HCT116 (cell line): Measurements from ENCODE around the gene IQCH. TPM values are rescaled to one million over a fixed set of nuclear protein-coding genes. Genes with fewer than 3 reads are reported as not detected.

Source experiments
- ATAC-seq: fragments of 200-7000 bp; cut with Tn5 transposase; 2 replicates; pipeline ENCODE4 v1.9.1; 2020; ENCODE audit warnings: mild to moderate bottlenecking, moderate library complexity
- BruUV-seq: library from RNA; stranded (reverse); fragments of 400-500 nt; replicated peaks from 2 replicates; lab custom pipeline; 2021; lab: Mats Ljungman, UMichigan
- CTCF ChIA-PET: fragments of 300-600 bp; sonication (Branson Sonifier 250); formaldehyde crosslinking; loops from one replicate; lab custom pipeline; 2021; ENCODE audit warnings: antibody characterized with exemption; lab: Charles Lee
- POLR2A ChIA-PET: fragments of 300-600, 350-600 bp; sonication (Branson Sonifier 250); formaldehyde crosslinking; loops from one replicate; lab custom pipeline; 2021; ENCODE audit warnings: antibody characterized with exemption; lab: Charles Lee
- RAD21 ChIA-PET, 2 experiments: fragments of 300-600 bp; sonication (Branson Sonifier 250); formaldehyde crosslinking; loops; one replicate each; lab custom pipeline; 2023; ENCODE audit warnings: low total read pairs in 2 of 2; ENCODE audit not compliant: uncharacterized antibody in 2 of 2, unreplicated experiment in 2 of 2, low non-redundant PET in 1 of 2; lab: Charles Lee
- DNase-seq: peaks from one replicate; pipeline ENCODE4 v3.0.0-alpha.2; 2010; ENCODE audit warnings: low read depth, low spot score
- H2AFZ ChIP-seq: fragments of 200-600 bp; shearing (Covaris generic), sonication (generic); 2 replicates; pipeline ENCODE4 v1.6.1; 2017; ENCODE audit warnings: low read depth, mixed run types, mixed read lengths, antibody characterized with exemption, low read length; ENCODE audit not compliant: poor library complexity, severe bottlenecking
- H3K27ac ChIP-seq: 2 replicates; pipeline ENCODE4 v1.5.1; 2012; ENCODE audit warnings: low read depth, low read length
- H3K27me3 ChIP-seq: fragments of 200-600 bp; sonication (generic); 2 replicates; pipeline ENCODE4 v1.6.1; 2016; ENCODE audit warnings: mixed run types, low read length, mixed read lengths; ENCODE audit not compliant: insufficient read depth
- H3K36me3 ChIP-seq, 2 experiments: fragments of 200-500 bp in 1 of 2; fragments of 200-600 bp in 1 of 2; sonication (Bioruptor generic) in 1 of 2; sonication (generic) in 1 of 2; 2 replicates each; pipeline versions ENCODE4 v1.5.1 to v1.6.1; 2014 to 2016; ENCODE audit warnings: low read length in 2 of 2, inconsistent platforms in 1 of 2, mixed read lengths in 1 of 2, mixed run types in 1 of 2; ENCODE audit not compliant: insufficient read depth in 2 of 2, control insufficient read depth in 1 of 2
- H3K4me1 ChIP-seq, 2 experiments: fragments of 200-600 bp in 1 of 2; sonication (generic) in 1 of 2; 2 replicates each; pipeline versions ENCODE4 v1.5.1 to v1.6.1; 2012 to 2017; ENCODE audit warnings: low read length in 2 of 2, inconsistent platforms in 1 of 2, mild to moderate bottlenecking in 1 of 2, mixed read lengths in 1 of 2, mixed run types in 1 of 2, moderate library complexity in 1 of 2; ENCODE audit not compliant: insufficient read depth in 2 of 2, control insufficient read depth in 1 of 2
- H3K4me2 ChIP-seq: fragments of 200-600 bp; sonication (generic); 2 replicates; pipeline ENCODE4 v1.6.1; 2017; ENCODE audit warnings: mixed run types, low read length, mixed read lengths
- H3K4me3 ChIP-seq, 2 experiments: fragments of 200-600 bp in 1 of 2; sonication (generic) in 1 of 2; replicated peaks in 1 of 2; 2 replicates each; pipeline ENCODE4 v1.5.1; 2011 to 2016; ENCODE audit warnings: low read length in 2 of 2, control low read depth in 1 of 2, low read depth in 1 of 2, mild to moderate bottlenecking in 1 of 2, mixed read lengths in 1 of 2, mixed run types in 1 of 2
- H3K79me2 ChIP-seq: fragments of 200-600 bp; sonication (generic); 2 replicates; pipeline ENCODE4 v1.6.1; 2017; ENCODE audit warnings: mild to moderate bottlenecking, mixed run types, low read length, moderate library complexity, mixed read lengths; ENCODE audit not compliant: insufficient read depth
- H3K9ac ChIP-seq: fragments of 200-600 bp; sonication (generic); 2 replicates; pipeline ENCODE4 v1.6.1; 2016; ENCODE audit warnings: low read length, mixed read lengths
- H3K9me2 ChIP-seq: fragments of 200-600 bp; sonication (generic), shearing (Covaris generic); 2 replicates; pipeline ENCODE4 v1.6.1; 2017; ENCODE audit warnings: mixed run types, mild to moderate bottlenecking, moderate library complexity; ENCODE audit not compliant: insufficient read depth
- H3K9me3 ChIP-seq, 2 experiments: fragments of 200-500 bp in 1 of 2; fragments of 200-600 bp in 1 of 2; sonication (Bioruptor generic) in 1 of 2; sonication (generic) in 1 of 2; 2 replicates each; pipeline ENCODE4 v1.6.1; 2014 to 2017; ENCODE audit warnings: low read length in 2 of 2, mixed read lengths in 2 of 2, inconsistent platforms in 1 of 2, low read depth in 1 of 2, mild to moderate bottlenecking in 1 of 2, mixed run types in 1 of 2, moderate library complexity in 1 of 2; ENCODE audit not compliant: control insufficient read depth in 1 of 2, insufficient read depth in 1 of 2
- H4K20me1 ChIP-seq: fragments of 200-600 bp; sonication (generic), shearing (Covaris generic); 2 replicates; pipeline ENCODE4 v1.6.1; 2017; ENCODE audit warnings: mixed run types, mild to moderate bottlenecking, moderate library complexity; ENCODE audit not compliant: insufficient read depth
- ATF3 ChIP-seq: IDR thresholded peaks from 2 replicates; pipeline ENCODE4 v1.6.1; 2012
- CBX3 ChIP-seq: IDR thresholded peaks from 2 replicates; pipeline ENCODE4 v1.6.1; 2012; ENCODE audit warnings: low read depth
- CTCF ChIP-seq, 3 experiments: fragments of 200-600 bp in 1 of 3; sonication (generic) in 1 of 3; IDR thresholded peaks in 2 of 3; conservative IDR thresholded peaks in 1 of 3; 2 replicates each; pipeline ENCODE4 v1.5.1; 2012 to 2017; ENCODE audit warnings: low read depth in 2 of 3, low read length in 2 of 3, antibody characterized with exemption in 1 of 3, borderline replicate concordance in 1 of 3, control low read depth in 1 of 3, mild to moderate bottlenecking in 1 of 3, mixed read lengths in 1 of 3, mixed run types in 1 of 3, moderate library complexity in 1 of 3; ENCODE audit not compliant: insufficient read depth in 1 of 3
- EGR1 ChIP-seq: IDR thresholded peaks from 2 replicates; pipeline ENCODE4 v1.6.1; 2012; ENCODE audit warnings: low read depth
- EZH2 ChIP-seq: fragments of 200-600 bp; sonication (generic); IDR thresholded peaks from 2 replicates; pipeline ENCODE4 v1.6.1; 2017; ENCODE audit warnings: antibody characterized with exemption, mixed run types
- EZH2phosphoT487 ChIP-seq: fragments of 200-600 bp; IDR thresholded peaks from 2 replicates; pipeline ENCODE4 v1.6.1; 2018; ENCODE audit warnings: antibody characterized with exemption, borderline replicate concordance
- JUND ChIP-seq: IDR thresholded peaks from 2 replicates; pipeline ENCODE4 v1.6.1; 2012
- MAX ChIP-seq: IDR thresholded peaks from 2 replicates; pipeline ENCODE4 v1.6.1; 2012
- POLR2A ChIP-seq: IDR thresholded peaks from 2 replicates; pipeline ENCODE4 v1.7.0; 2011; ENCODE audit warnings: borderline replicate concordance; ENCODE audit not compliant: insufficient read depth, insufficient read length; ENCODE audit errors: extremely low read depth
- RAD21 ChIP-seq: IDR thresholded peaks from 2 replicates; pipeline ENCODE4 v1.6.1; 2012; ENCODE audit warnings: low read depth, mild to moderate bottlenecking
- YY1 ChIP-seq: IDR thresholded peaks from 2 replicates; pipeline ENCODE4 v1.6.1; 2011; ENCODE audit warnings: low read length, low read depth, moderate library complexity, mild to moderate bottlenecking; ENCODE audit not compliant: insufficient replicate concordance; ENCODE audit errors: extremely low read depth
- ZBTB33 ChIP-seq: IDR thresholded peaks from 2 replicates; pipeline ENCODE4 v1.6.1; 2011; ENCODE audit warnings: mild to moderate bottlenecking, low read length, moderate library complexity; ENCODE audit not compliant: insufficient replicate concordance; ENCODE audit errors: extremely low read depth
- ZFX ChIP-seq: fragments of 450-650 bp; IDR thresholded peaks from 2 replicates; pipeline ENCODE4 v1.6.1; 2017
- ZNF274 ChIP-seq: fragments of 200-500 bp; sonication (Bioruptor generic); IDR thresholded peaks from 2 replicates; pipeline ENCODE4 v1.6.1; 2014; ENCODE audit warnings: mild to moderate bottlenecking, low read depth, low read length, inconsistent platforms
- intact Hi-C: fragments of 100-400 bp; cut with micrococcal nuclease; formaldehyde crosslinking; loops from 2 replicates; pipeline ENCODE4 v1.10.0; 2022
- total RNA-seq: library from RNA; stranded (reverse); gene quantifications from one replicate; pipeline ENCODE4 v1.2.1, GENCODE V29; 2021; ENCODE audit not compliant: unreplicated experiment

Gene IQCH
- total RNA-seq, 1 experiment from 2014 or later: 4.6 TPM

GRCh38 chr15:67474405-67475110 is 220.0 kb downstream of the IQCH start:
- H3K27ac ChIP-seq: no peak overlapping the region
- no peaks in the 10 kb centered on the region for H3K79me2 ChIP-seq
- RAD21 ChIA-PET: no interaction called here
- H3K36me3 ChIP-seq: no peaks in the 10 kb centered on the region
- no peaks in the 10 kb centered on the region for H3K9me2 ChIP-seq
- H3K4me1 ChIP-seq: no peaks in the 10 kb centered on the region
- H3K4me3 ChIP-seq: no peak overlapping the region
- no peak overlapping the region for H3K9ac ChIP-seq
- no peaks in the 10 kb centered on the region for H4K20me1 ChIP-seq
- no peak overlapping the region for H2AFZ ChIP-seq
- DNase-seq: no peak
- TF ChIP-seq CBX3 (no peak), ATF3 (no peak)
- intact Hi-C loops: no loop called here
- CTCF ChIA-PET: no interaction called here
- no TSS peak for BruUV-seq
- H3K9me3 ChIP-seq: no peaks in the 10 kb centered on the region
- ATAC-seq: no peak
- POLR2A ChIA-PET: no interaction called here
- H3K27me3 ChIP-seq: no peaks in the 10 kb centered on the region
- no peak overlapping the region for H3K4me2 ChIP-seq

- H3K4me2 ChIP-seq: no peak overlapping the region
- ATAC-seq: no peak
- no peaks in the 10 kb centered on the region for H3K79me2 ChIP-seq
- H4K20me1 ChIP-seq: no peaks in the 10 kb centered on the region
- no peaks in the 10 kb centered on the region for H3K36me3 ChIP-seq
- intact Hi-C loops: no loop called here
- POLR2A ChIA-PET: no interaction called here
- no peak overlapping the region for H3K4me3 ChIP-seq
- RAD21 ChIA-PET: no interaction called here
- no peak overlapping the region for H3K9ac ChIP-seq
- no peak overlapping the region for H3K27ac ChIP-seq
- no peaks in the 10 kb centered on the region for H3K4me1 ChIP-seq
- H3K9me2 ChIP-seq: no peaks in the 10 kb centered on the region
- no peaks in the 10 kb centered on the region for H3K27me3 ChIP-seq
- no peaks in the 10 kb centered on the region for H3K9me3 ChIP-seq
- CTCF ChIA-PET: no interaction called here
- BruUV-seq: no TSS peak
- no peak for DNase-seq
- H2AFZ ChIP-seq: no peak overlapping the region
- no peak for TF ChIP-seq ZFX
- TF ChIP-seq CBX3: no peak
- TF ChIP-seq EGR1: no peak
- TF ChIP-seq YY1: no peak
- TF ChIP-seq ZNF274: no peak
- no peak for TF ChIP-seq ZBTB33
- TF ChIP-seq RAD21: no peak
- TF ChIP-seq MAX: no peak
- no peak for TF ChIP-seq JUND
- no peak for TF ChIP-seq CTCF (IDR thresholded peaks at IDR 0.05 in 2 of 3, conservative IDR thresholded peaks at IDR 0.05 in 1 of 3; ENCODE audit: borderline replicate concordance in 1 of 3, insufficient read depth in 1 of 3, low read depth in 2 of 3, low read length in 2 of 3)
- no peak for TF ChIP-seq EZH2phosphoT487
- no peak for TF ChIP-seq EZH2
- no peak for TF ChIP-seq ATF3
- TF ChIP-seq POLR2A: no peak
These were observed 225.4 kb downstream of the IQCH start for GRCh38 chr15:67479781-67480505.
